ENCODE measurements around the gene MPIG6B.
"Not testable (repeated sequence)": the region's sequence is repeated elsewhere in the genome, so short reads cannot be mapped to it uniquely, and the experiment has no call there.

The MPIG6B gene

DNA sequence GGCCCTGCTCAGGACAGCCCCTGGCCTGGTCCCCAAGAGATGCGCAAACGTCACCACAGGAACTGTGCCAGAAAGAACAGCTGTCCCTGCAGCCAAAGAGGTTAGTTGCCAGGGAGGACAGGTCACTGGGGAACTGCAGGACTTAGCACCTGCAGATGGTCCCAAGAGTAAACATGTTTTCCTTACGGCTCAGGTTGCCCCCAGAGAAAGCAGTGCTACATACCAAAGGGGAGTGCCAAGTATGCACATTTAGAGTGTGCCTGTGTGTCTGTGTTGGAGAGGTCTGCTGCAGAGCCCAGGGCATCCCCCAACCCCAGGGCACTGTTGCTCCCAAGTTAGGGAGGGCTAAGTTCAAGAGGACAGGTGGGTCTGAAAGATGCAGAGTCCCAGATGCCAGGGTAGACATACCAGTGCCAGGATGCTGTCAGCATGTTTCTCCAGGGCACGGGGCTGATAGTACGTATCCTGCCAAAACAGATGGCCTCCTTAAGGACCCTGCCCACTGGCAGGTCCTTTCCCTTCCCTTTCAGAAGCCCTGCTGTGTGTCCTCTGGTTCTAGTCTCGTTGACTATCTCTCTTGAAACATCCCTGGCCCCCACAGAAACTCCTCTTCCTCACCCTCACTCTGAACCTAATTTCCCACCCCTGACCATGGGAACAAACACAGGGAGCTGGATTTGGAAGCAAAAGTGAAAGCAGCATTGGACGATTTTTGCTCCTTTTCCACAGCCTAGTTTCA, 21.3 kb upstream of the MPIG6B start:
- peak; percentile 73 for DNase-seq (ENCODE audit: low spot score)

GRCh38 chr6:31702405-31702818, 20.8 kb upstream of the MPIG6B start:
- DNase-seq (ENCODE audit: low spot score), result no peak

GRCh38 chr6:31702819-31703716, 20.1 kb upstream of the MPIG6B start, which contains the start of gene ABHD16A:
Gene ABHD16A (minus strand): TSS chr6:31703324. CDS start chr6:31703281, 43 bp downstream.
- DNase-seq (ENCODE audit: low spot score), result peak; percentile 96

- no peak for DNase-seq (ENCODE audit: low spot score)
These were observed 17.2 kb upstream of the MPIG6B start for GRCh38 chr6:31705931-31706330.

- DNase-seq (ENCODE audit: low spot score), result no peak
These were observed 16.6 kb upstream of the MPIG6B start, which contains the start of gene LY6G6F for GRCh38 chr6:31706599-31706998. Gene LY6G6F (plus strand): TSS chr6:31706866. CDS start chr6:31706907, 41 bp downstream.

DNA sequence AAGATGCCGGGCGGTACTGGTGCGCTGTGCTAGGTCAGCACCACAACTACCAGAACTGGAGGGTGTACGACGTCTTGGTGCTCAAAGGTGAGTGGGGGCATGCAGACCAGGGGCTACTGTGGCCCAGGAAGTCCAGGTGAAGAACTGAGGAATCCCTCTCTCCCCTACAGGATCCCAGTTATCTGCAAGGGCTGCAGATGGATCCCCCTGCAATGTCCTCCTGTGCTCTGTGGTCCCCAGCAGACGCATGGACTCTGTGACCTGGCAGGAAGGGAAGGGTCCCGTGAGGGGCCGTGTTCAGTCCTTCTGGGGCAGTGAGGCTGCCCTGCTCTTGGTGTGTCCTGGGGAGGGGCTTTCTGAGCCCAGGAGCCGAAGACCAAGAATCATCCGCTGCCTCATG, 15.5 kb upstream of the MPIG6B start:
- DNase-seq (ENCODE audit: low spot score), result no peak

GRCh38 chr6:31708224-31708623, 14.9 kb upstream of the MPIG6B start:
- DNase-seq (ENCODE audit: low spot score), result no peak

DNA sequence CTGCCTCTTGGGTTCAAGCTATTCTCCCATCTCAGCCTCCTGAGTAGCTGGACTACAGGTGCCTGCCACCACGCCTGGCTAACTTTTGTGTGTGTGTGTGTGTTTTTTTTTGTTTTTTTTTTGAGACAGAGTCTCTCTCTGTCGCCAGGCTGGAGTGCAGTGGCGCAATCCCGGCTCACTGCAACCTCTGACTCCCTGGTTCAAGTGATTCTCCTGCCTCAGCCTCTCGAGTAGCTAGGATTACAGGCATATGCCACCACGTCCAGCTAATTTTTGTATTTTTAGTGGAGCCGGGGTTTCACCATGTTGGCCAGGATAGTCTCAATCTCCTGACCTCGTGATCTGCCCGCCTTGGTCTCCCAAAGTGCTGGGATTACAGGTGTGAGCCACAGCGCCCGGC, 14.0 kb upstream of the MPIG6B start:
- not testable (repeated sequence) for DNase-seq (ENCODE audit: low spot score)

GRCh38 chr6:31710523-31711219, 12.5 kb upstream of the MPIG6B start:
- DNase-seq (ENCODE audit: low spot score), result no peak

DNA sequence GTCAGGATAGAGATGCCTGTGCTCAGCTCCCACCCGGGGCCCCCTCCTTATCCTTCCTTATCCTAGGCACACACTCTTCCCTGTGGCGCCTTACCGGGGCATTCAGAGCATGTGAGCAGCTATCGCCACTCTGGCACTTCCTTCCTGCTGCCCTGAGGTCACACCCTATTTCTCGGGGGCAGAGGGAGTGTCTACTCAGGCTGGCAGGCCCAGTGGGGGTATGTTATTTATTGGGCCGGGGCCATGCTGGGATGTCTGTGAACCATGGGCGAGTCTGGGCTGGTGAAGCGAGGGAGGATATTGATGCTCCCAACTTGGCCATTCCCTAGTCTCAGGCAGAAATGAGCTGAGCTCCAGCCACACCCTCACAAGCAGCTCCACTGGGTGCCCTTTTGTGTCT, 11.9 kb upstream of the MPIG6B start:
- DNase-seq (ENCODE audit: low spot score), result peak; percentile 59

DNA sequence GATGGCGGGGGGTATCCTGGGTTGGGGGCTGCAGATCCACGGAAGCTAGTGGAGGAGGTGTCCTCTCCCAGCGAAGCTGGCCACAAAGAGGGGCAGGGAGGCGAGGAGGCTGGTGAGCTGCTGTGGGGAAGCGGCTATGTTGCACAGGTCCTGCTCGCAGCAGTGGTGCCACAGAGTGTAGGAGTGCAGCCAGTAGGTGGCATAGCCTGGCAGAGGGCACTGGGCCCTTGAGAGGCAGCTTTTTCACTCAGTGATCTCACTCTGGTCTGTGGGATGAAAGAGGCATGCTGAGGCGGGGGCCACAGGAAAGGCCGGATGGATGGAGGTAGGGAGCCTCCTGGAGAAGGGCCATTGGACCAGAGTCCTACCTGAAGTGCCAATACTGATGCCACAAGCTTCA, 10.9 kb upstream of the MPIG6B start:
- DNase-seq (ENCODE audit: low spot score), result no peak

GRCh38 chr6:31713465-31713864, 9.7 kb upstream of the MPIG6B start:
- no peak for DNase-seq (ENCODE audit: low spot score)

GRCh38 chr6:31713991-31714684, 9.0 kb upstream of the MPIG6B start:
- DNase-seq (ENCODE audit: low spot score), result no peak

DNA sequence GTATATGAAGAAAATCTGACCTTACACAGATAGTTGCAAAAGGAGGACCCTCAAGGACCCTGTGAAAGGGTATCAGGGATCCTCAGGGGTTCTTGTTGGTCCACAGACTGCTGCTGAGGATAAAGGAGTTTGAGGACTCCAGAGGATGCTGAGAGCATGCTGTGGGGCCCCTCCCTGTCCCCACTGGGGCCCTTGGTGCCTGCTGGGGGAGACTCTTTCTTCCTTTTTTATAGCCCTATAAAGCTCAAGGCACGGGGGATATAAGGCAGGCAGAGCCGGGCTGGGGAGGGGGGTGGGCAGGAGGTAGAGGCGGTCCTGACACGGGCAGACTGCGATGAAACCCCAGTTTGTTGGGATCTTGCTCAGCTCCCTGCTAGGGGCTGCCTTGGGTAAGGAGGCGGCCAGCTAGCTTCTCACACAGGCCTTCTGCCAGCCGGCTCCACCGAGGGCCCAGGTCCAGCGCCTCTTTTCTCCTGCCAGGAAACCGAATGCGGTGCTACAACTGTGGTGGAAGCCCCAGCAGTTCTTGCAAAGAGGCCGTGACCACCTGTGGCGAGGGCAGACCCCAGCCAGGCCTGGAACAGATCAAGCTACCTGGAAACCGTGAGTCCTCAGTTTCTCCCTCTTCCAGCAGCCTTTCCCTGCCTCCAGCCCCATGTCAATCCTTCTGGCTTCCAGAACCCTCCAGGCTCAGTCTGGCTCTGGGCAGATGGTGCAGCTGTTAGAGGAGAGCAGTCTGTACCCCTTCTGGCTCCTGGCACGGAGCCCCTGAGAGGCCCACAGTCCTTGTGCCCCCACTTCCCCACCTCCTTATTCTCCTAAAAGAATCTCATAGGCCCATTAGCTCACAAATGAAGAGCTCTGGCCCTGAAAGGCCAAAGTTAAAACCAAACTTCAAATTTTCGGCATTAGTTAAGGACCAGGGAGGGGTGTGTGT, 7.9 kb upstream of the MPIG6B start, which contains the start of gene LY6G6D:
TSS of gene LY6G6D (plus strand) at position 327 of the 937 bp plus-strand sequence. CDS start at position 335, 8 bp downstream.
- DNase-seq (ENCODE audit: low spot score), result no peak

DNA sequence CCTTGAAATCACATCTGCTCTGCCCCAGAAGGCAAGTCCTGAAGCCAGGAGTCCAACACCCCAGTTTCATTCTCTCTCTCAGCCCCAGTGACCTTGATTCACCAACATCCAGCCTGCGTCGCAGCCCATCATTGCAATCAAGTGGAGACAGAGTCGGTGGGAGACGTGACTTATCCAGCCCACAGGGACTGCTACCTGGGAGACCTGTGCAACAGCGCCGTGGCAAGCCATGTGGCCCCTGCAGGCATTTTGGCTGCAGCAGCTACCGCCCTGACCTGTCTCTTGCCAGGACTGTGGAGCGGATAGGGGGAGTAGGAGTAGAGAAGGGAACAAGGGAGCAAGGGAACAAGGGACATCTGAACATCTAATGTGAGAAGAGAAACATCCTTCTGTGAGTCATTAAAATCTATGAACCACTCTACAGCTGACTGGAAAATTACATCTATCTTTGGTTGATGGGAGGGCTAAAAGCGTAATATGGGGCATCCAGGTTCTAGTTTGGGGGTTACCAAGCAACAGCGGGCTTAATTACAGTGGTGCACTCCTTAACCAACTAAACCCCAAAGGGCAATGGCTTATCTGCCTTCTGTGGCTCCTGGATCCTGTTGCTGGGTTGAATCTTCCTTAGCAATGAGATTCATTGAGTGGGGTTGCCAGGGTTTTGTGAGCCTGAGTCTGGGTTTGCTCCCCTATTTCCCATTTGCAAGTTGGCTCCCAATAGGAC, 5.5 kb upstream of the MPIG6B start:
- DNase-seq (ENCODE audit: low spot score), result no peak

DNA sequence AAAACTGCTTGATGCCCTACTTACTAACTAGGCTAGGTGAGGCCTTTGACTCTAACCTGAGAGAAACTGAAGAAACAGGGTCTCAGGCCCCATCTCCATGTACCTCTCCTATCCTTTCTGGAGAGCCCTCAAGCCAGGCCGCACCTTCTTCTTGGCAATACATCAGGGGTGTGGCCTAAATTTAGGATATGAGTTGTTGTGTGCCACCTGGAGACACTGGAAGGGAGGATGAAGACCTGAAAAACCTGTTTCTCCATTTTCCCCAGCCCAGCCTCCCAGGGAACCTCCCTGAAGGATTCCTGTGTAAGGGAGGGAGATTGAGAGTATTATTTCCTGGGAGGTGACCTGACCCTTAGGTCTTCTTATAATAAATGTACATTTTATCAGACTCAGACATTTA, 4.9 kb upstream of the MPIG6B start:
- no peak for DNase-seq (ENCODE audit: low spot score)

DNA sequence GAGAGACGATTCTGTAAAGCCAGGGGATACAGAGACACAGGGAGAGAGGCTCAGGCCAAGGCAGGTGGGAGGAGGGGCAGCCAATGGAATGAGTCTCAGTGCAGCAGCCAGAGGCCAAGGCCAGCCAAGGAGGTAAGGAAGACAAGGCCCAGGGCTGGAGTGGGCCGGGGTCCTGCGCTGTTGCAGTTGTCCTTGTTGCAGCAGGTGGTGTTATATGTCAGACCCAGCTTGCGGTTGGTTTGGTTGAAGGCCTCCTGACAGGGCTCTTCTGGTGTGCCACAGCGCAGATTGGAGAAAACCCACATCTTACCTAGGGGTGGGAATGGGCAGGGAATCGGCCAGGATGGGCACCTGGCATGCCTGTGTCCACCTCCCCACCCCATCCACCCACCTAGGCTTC, 4.2 kb upstream of the MPIG6B start:
- DNase-seq (ENCODE audit: low spot score), result no peak

DNA sequence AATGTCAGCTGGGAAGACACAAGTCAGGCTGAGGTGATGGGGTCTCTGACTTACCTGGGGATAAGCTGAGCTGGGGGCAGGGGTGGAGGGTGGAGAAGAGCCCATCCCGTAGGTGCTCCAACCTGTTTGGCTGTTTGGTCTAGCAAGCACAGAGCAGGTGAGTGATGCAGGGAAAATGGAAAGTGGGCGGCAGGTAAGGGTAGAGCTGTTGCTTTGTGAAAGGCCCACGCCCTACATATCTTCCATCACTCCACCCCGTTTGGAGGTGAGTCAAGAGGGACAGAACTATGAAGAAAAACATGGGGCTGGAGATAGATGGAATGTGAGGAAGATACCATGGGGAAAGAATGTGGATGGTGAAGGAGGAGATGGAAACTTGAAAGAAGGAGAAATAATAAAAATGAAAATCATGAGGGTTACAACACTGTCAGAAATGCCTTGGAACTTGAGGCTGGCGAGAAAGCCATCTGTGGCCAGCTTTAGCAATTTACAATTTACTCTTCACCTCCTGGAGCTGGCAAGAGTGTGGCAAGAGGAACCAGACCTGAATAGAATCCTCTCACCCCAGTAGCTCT, 2.9 kb upstream of the MPIG6B start:
- DNase-seq (ENCODE audit: low spot score), result no peak

GRCh38 chr6:31721351-31722020, 1.7 kb upstream of the MPIG6B start, which contains the start of gene LY6G6C:
Gene LY6G6C (minus strand): TSS chr6:31721746. CDS start chr6:31721679, 67 bp downstream.
- no peak for DNase-seq (ENCODE audit: low spot score)
